OCI-LY3 (cell line): ENCODE data around the gene TBX21.

Experiments
- CTCF ChIP-seq: fragments of 200-600, 300-600 bp; sonication (generic); IDR thresholded peaks from 2 replicates; pipeline ENCODE4 v1.5.1; 2014; ENCODE audit warnings: antibody characterized with exemption, low read length, low read depth
- EZH2phosphoT487 ChIP-seq: fragments of 200-600 bp; shearing (Covaris generic); IDR thresholded peaks from 2 replicates; pipeline ENCODE4 v1.6.1; 2018; ENCODE audit warnings: antibody characterized with exemption, mixed run types, low read depth

DNA sequence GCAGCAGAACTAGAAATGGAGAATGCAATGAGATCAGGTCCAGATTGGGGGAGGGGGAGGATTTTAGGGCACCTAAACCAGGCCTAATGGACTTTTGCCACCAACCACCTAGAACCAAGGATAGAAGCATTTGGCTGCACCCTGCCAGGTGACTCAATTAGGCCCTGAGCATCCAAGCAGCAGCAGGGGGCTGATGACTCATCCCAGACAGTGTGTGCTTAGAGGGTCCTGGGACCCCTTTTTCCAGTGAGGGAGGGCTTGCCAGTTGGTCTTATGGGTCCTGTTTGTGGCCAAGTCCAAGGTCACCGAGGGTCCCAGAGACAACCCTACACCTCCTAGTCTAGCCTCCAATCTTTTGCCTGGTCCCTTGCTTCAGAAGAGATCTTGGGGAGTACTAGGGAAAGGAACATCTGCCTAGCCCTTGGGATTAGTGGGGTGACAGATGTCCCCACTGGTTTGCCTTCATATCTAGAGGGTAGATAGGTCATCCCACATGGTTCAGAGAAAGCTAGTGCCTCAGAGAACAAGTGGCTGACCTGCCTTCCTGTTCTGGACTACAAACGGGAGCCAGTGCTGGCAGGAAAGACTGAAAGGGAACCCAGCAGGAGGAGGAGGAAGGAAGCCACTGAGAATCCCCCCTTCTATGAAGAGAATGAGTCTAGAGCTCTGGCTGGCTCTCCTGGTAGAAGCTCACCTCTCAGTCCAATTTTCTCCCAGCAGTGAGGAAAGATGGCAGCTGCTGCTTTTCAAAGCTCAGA lies 40.7 kb upstream of the TBX21 start:
- TF ChIP-seq CTCF = no peak
- TF ChIP-seq EZH2phosphoT487 = no peak
